OCI-LY3 (cell line): ENCODE data around the gene CHRFAM7A.
"Not testable (repeated sequence)": the region's sequence is repeated elsewhere in the genome, so short reads cannot be mapped to it uniquely, and the experiment has no call there.

ENCODE experiments used
- H2AFZ ChIP-seq: fragments of 200-600, 300-600 bp; shearing (Covaris generic); 2 replicates; pipeline ENCODE4 v1.6.0; 2014; ENCODE audit warnings: antibody characterized with exemption, low read depth, low read length
- H3K27ac ChIP-seq: fragments of 200-600, 300-600 bp; sonication (generic); 2 replicates; pipeline ENCODE4 v1.5.1; 2014; ENCODE audit warnings: mild to moderate bottlenecking, low read length, moderate library complexity, mixed read lengths
- H3K27me3 ChIP-seq: fragments of 200-600, 300-600 bp; sonication (generic); 2 replicates; pipeline ENCODE4 v1.6.1; 2014; ENCODE audit warnings: low read depth, low read length, mixed read lengths
- H3K36me3 ChIP-seq: fragments of 200-600, 300-600 bp; sonication (generic); replicated peaks from 2 replicates; pipeline ENCODE3; 2014; ENCODE audit warnings: low read depth, low read length, mixed read lengths
- H3K4me1 ChIP-seq: fragments of 300-600, 200-600 bp; sonication (generic); 2 replicates; pipeline ENCODE4 v1.6.1; 2014; ENCODE audit warnings: low read length, mixed read lengths
- H3K4me2 ChIP-seq: fragments of 200-600, 300-600 bp; sonication (generic); 2 replicates; pipeline ENCODE4 v1.6.1; 2014; ENCODE audit warnings: low read length, mixed read lengths
- H3K4me3 ChIP-seq: fragments of 300-600, 200-600 bp; sonication (generic); 2 replicates; pipeline ENCODE4 v1.5.1; 2014; ENCODE audit warnings: antibody characterized with exemption, mild to moderate bottlenecking, low read length, moderate library complexity
- H3K79me2 ChIP-seq: fragments of 300-600, 200-600 bp; shearing (Covaris generic); 2 replicates; pipeline ENCODE4 v1.6.1; 2014; ENCODE audit warnings: mild to moderate bottlenecking, low read length, mixed read lengths
- H3K9ac ChIP-seq: fragments of 300-600, 200-600 bp; shearing (Covaris generic); 2 replicates; pipeline ENCODE4 v1.6.0; 2014; ENCODE audit warnings: mild to moderate bottlenecking, low read length, moderate library complexity
- H3K9me3 ChIP-seq: fragments of 200-600, 300-600 bp; shearing (Covaris generic); 2 replicates; pipeline ENCODE4 v1.6.1; 2014; ENCODE audit warnings: low read length, mixed read lengths; ENCODE audit not compliant: insufficient read depth
- H4K20me1 ChIP-seq: fragments of 200-600, 300-600 bp; sonication (generic); 2 replicates; pipeline ENCODE4 v1.6.1; 2016; ENCODE audit warnings: low read length, mixed read lengths; ENCODE audit not compliant: insufficient read depth

The CHRFAM7A gene

DNA sequence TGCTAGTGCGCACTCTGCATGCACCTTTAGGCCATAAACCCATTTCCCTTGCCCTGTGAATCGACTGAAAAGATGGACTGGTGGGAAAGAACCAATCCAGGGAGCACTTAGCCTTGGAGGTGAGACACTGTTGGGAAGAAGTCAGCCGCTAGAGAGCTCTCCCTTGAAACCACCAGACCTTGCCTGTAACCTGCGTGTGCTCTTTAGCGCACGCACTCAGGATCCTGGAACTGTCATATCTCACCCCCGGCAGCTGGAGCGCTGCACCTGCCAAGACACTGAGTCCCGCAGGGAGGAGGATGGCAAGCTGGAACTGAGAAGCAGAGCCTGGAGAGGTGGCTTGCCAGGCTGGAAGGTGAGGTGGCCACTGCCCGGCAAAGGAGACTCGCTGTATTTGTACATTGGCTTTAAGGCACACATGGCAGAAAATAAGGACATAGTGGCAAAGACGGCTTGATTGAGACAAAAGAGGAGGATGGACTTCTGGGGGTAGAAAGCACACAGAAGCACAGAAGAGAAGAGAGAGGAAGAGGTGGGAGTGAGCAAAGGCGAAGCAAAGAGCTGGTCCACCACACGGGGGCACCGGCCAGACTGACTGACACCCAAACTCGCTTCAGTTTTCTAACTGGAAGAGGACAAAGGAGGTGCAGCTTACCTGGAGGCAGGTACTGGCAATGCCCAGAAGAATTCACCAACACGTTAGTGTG, 16.8 kb downstream of the CHRFAM7A start:
- not testable (repeated sequence) for H3K9ac ChIP-seq, H3K4me1 ChIP-seq, H3K4me2 ChIP-seq, H2AFZ ChIP-seq, H3K79me2 ChIP-seq, H3K36me3 ChIP-seq, H3K27me3 ChIP-seq, H3K27ac ChIP-seq, H4K20me1 ChIP-seq, H3K4me3 ChIP-seq, H3K9me3 ChIP-seq

DNA sequence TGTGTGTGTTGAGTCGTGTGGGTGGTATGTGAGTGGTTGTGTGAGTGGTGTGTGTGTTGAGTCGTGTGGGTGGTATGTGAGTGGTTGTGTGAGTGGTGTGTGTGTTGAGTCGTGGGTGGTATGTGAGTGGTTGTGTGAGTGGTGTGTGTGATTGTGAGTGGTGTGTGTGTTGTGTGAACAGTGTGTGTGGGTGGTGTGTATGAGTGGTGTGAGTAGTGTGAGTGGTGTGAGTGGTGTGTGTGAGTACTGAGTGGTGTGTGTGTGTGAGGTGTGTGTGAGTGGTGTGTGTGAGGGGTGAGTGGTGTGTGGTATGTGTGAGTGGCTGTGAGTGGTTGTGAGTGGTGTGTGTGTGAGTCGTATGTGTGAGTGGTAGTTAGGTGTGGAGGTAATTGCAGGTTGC, 17.5 kb downstream of the CHRFAM7A start:
- H4K20me1 ChIP-seq, H3K36me3 ChIP-seq, H2AFZ ChIP-seq, H3K9me3 ChIP-seq, H3K27me3 ChIP-seq, H3K4me1 ChIP-seq, H3K27ac ChIP-seq, H3K4me2 ChIP-seq, H3K79me2 ChIP-seq, H3K4me3 ChIP-seq, H3K9ac ChIP-seq: not testable (repeated sequence)

DNA sequence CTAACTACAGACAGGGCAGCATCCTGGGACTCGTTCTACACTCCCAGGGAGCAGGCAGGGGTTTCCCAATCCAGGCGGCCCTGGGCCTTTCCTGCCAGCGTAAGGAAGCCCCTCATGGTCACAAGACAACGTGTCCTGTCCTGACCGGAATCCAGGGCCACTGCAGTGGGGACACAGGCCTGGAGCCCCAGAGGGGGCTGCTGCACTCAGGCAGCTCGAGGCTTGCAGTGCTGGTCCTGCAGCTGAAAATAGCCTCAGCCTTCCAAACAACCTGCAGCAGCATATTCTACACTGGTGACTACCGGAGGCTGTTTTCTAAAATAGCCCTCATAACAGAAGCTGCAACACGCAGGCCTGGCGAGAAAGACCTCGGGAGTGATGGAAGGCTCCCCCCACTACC, 18.5 kb downstream of the CHRFAM7A start:
- H3K9me3 ChIP-seq, H3K27me3 ChIP-seq, H4K20me1 ChIP-seq, H2AFZ ChIP-seq, H3K79me2 ChIP-seq, H3K27ac ChIP-seq, H3K4me2 ChIP-seq, H3K9ac ChIP-seq, H3K4me3 ChIP-seq, H3K36me3 ChIP-seq, H3K4me1 ChIP-seq: not testable (repeated sequence)

DNA sequence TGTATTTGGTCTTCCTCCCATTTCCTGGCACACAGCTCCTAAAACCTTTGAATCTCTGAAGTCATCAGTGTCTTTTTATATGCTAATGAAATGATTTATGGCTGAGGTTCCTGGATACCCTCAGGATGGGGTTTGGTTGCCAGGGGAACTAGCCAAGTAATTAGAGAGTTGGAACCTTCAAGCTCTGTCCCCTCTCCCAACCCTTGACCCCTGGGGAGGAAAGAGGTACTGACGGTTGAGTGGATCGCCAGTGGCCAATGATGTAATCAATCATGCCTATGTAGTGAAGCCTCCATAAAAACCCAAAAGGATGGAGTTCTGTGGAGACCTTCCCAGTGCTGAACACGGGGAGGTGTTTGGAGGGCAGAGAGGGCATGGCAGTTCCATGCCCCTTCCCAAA, 25.1 kb downstream of the CHRFAM7A start:
- H3K79me2 ChIP-seq, H3K9me3 ChIP-seq, H2AFZ ChIP-seq, H3K36me3 ChIP-seq, H4K20me1 ChIP-seq, H3K9ac ChIP-seq, H3K4me3 ChIP-seq, H3K4me1 ChIP-seq, H3K4me2 ChIP-seq, H3K27me3 ChIP-seq, H3K27ac ChIP-seq: not testable (repeated sequence)

DNA sequence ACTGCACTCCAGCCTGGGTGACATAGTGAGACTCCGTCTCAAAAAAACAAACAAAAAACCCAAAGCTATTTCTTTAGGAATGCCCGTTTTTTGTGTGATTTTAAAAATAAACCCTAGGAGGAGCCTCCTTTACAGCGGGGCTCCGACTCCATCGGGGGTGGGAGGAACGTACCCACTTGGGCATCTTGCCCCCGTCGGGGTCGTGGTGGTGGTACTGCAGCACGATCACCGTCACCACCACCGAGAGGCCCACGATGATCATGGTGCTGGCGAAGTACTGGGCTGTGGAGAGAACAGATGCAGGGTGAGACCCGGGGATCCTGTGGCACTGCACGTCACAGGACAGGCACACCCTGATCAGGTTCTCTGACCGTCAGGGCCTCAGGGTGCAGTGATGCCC, 26.1 kb downstream of the CHRFAM7A start:
- H3K4me1 ChIP-seq, H3K9me3 ChIP-seq, H3K79me2 ChIP-seq, H3K36me3 ChIP-seq, H3K27me3 ChIP-seq, H3K9ac ChIP-seq, H4K20me1 ChIP-seq, H2AFZ ChIP-seq, H3K27ac ChIP-seq, H3K4me3 ChIP-seq, H3K4me2 ChIP-seq: not testable (repeated sequence)

DNA sequence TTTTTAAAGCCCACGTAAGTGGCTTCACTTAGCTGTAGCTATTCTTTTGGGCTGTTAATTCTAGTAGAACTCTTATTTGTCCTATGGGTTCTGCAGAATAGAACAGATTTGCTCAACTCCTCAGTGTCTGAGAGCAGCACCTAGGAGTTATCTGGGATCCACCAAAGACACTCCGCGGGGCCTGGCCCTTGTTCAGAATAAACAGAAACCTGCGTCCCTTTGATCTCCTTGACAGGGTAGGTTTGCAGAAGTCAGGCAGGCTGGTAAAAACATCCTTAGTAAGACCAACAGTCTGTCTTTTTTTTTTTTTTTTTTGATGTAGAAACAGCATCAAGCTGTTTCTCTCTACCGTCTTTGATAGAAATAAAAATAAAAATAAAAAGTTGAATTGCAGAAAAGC, 31.9 kb downstream of the CHRFAM7A start:
- not testable (repeated sequence) for H3K4me1 ChIP-seq, H4K20me1 ChIP-seq

DNA sequence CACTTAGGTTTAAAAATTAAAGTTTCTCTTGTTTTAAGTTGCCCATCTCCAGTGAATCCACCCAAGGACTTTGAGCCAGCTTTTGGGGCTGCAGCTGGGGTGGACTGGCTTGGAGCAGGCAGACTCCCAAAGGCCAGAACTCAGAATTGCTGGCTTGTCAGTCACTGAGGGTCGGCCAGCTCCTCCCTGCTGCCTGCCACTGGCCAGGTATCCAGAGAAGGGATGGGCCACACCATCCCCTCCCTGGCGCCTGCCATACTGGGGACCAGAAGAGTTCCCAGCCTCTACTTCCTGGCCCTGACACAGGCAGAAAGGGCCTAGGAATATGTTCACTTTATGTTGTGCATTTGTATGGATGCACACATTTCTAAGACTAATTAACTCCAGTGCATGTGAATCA, 32.4 kb downstream of the CHRFAM7A start:
- not testable (repeated sequence) for H3K36me3 ChIP-seq, H3K27me3 ChIP-seq, H4K20me1 ChIP-seq, H3K4me2 ChIP-seq, H3K4me1 ChIP-seq, H3K9me3 ChIP-seq, H3K4me3 ChIP-seq, H3K9ac ChIP-seq, H3K79me2 ChIP-seq, H2AFZ ChIP-seq, H3K27ac ChIP-seq

More for the DNA sequence above, 31.9 kb downstream of the CHRFAM7A start:
- not testable (repeated sequence) for H3K79me2 ChIP-seq, H3K27ac ChIP-seq, H3K36me3 ChIP-seq, H2AFZ ChIP-seq, H3K9me3 ChIP-seq, H3K4me3 ChIP-seq, H3K4me2 ChIP-seq, H3K27me3 ChIP-seq, H3K9ac ChIP-seq

DNA sequence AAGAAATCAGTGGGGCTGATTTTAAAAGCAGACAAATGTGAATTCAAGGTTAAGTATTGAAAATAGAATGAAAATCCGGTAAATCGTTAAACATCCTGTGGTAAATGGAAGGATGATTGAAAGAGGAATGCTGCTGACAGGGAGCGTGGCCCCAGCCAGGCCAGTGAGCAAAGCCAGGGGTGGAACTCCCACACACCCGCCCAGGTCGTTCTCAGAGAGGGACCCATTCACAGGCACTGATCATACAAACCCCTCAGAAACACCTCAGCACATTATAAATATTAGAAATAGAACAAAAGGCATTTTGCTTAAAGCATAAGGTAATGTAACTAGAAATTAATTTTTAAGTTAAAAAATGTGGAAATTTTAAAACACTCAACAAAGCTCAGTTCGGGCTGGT, 38.3 kb downstream of the CHRFAM7A start:
- H3K27me3 ChIP-seq, H4K20me1 ChIP-seq, H3K4me1 ChIP-seq, H3K9me3 ChIP-seq, H3K4me2 ChIP-seq, H3K79me2 ChIP-seq, H2AFZ ChIP-seq, H3K4me3 ChIP-seq, H3K27ac ChIP-seq, H3K36me3 ChIP-seq, H3K9ac ChIP-seq: not testable (repeated sequence)

DNA sequence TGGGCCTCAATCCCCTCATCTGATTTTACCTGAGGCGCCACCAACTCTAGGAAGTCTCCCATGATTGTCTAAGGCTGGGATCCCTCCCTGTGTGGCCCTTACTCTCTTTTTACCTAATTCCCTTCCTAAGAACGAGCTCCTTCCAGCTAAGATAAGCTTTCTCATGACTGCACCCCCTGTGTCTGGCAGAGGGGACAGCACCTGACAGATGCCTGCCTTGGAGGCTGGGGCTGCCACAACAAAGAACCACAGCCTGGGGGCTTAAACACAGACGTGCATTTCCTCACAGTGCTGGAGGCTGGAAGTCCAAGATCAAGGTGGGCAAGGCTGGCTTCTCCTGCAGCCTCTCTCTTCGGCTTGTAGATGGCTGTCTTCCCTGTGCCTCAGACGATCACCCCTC, 43.5 kb downstream of the CHRFAM7A start:
- not testable (repeated sequence) for H3K36me3 ChIP-seq, H3K27me3 ChIP-seq, H3K9ac ChIP-seq, H3K4me1 ChIP-seq, H3K27ac ChIP-seq, H3K4me2 ChIP-seq, H2AFZ ChIP-seq, H3K4me3 ChIP-seq, H3K79me2 ChIP-seq, H4K20me1 ChIP-seq, H3K9me3 ChIP-seq

DNA sequence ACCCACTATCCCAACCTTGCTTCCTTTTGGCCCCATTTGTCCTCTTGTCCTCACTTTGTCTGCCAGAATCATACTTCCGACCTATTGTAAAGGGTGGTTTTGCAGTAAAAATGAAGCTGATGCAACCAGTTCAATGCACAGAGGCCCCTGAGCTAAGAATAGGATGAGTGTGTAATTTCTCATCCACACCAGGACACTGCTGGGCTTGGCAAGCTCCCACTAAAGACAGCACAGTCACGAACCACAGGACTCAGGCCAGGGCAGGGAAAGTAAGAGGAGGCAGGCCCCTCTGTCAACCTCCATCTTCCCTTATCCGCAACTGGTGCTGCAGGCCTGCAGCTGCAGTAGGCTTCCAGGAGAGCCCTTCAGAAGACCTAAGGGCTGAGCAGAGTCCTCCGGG, 56.8 kb downstream of the CHRFAM7A start:
- H4K20me1 ChIP-seq, H3K9ac ChIP-seq, H3K4me1 ChIP-seq, H3K9me3 ChIP-seq, H3K27me3 ChIP-seq, H2AFZ ChIP-seq, H3K4me2 ChIP-seq, H3K36me3 ChIP-seq, H3K79me2 ChIP-seq, H3K4me3 ChIP-seq, H3K27ac ChIP-seq: not testable (repeated sequence)
